ENCODE data around the gene HIVEP3.

The HIVEP3 gene

GRCh38 chr1:41615981-41616380, 302.7 kb downstream of the HIVEP3 start:
- no peak for DNase-seq (ENCODE audit: low read depth in 2 of 2)

DNA sequence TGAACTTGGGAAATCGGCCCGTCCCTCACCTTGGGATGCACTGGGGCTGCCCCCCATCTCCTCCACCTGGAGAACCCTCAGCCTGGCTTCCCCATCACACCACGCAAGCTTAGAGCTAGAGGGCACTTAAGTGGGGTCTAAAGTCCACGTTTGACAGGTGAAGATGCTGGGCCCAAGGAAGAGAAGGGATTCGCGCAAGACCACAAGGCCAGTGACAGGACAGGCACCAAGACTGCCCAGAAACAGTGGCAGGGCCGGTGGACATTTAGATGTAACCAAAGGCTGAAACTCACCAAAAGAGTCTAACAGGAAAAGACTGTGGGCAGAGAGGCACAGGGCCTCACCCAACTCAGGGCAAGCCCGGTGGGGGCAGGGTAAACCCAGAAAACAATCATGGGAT, 303.4 kb downstream of the HIVEP3 start:
- DNase-seq (ENCODE audit: low read depth in 2 of 2) = no peak

GRCh38 chr1:41614818-41615217, 303.9 kb downstream of the HIVEP3 start:
- no peak for DNase-seq (ENCODE audit: low read depth in 2 of 2)

DNA sequence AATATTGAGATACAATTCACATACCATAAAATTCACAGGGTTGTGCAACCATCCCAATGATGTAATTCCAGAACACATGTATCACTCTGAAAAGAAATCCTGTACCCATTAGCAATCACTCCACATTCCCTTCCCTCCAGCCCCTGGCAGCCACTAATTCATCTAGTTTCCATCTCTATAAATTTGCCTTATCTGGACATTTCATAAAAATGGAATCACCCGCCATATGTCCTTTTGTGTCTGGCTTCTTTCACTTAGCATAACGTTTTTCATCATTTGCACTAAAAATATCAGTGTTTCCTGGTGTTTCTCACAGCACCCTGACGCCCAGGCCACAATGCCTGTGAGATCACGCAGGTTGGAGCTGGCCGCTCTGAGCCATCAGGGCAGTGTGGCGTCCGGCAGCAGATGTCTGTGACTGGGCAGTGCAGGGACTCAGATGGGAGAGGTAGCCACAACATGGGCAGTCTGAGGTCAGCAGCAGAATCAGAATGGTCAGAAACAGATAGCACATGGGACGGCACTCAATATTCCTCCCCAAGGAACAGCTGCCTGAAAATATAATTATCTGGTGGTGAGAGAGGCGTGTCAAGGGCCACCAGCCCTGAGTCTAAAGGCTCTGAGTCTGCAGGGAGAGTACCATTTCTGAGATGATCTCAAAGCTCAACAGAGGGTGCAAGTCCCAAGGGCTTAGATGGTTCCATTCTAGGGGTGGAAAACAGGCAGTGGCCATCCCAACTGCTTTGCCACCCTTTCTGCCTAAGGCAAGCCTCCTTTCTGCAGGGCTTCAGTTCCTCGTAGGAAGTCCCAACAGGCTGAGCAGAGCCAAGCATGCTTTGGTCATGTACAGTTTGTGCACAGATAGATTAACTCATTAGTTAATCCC, 304.8 kb downstream of the HIVEP3 start:
- DNase-seq (ENCODE audit: low read depth in 2 of 2) = peak; percentile 89

DNA sequence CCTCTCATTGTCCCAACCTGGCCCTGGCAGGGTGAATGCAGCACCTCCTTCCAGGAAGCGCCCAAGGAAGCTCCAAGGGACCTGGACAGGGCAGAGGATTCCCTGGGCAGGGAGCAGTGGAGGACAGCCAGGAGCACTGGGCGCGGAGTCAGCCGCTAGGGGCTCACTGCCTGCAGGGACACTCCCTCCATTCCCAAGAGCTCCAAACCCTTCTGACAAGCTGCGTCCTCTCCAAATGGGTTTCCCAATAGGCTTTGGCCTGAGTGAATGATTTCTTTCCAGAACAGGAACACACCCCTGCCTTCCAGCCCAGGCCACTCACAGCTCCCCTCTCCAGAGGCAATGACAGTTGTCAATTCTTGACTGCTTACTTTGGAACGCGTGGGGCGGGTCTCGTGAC, 305.8 kb downstream of the HIVEP3 start:
- DNase-seq (ENCODE audit: low read depth in 2 of 2) = no peak

DNA sequence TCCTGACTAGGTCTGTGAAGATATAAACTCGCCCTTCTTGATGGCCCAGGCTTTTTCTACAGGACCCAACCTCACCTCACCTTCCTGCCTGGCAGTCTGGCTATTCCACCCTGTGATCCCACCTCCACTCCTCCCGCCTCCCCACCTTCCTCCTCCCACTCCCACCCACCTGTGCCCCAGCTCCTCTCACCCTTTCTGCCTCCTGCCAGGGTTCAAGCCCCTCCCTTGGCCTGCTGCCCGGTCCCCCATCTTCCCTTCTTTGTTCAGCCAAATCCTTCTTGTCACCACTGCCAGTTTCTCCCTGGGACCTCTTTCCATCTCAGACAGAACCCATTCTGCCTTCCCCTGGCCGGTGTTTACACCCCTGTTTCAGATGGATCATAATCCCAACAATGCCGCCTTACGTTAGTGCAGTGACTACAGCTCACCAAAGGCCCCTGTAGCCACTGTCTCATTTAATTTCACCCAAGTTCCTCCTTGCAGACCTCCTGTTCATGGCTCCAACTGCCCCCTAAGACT, 306.7 kb downstream of the HIVEP3 start:
- DNase-seq (ENCODE audit: low read depth in 2 of 2) = no peak

GRCh38 chr1:41611068-41611931, 307.4 kb downstream of the HIVEP3 start:
- DNase-seq (ENCODE audit: low read depth in 2 of 2) = no peak

- DNase-seq (ENCODE audit: low read depth in 2 of 2) = no peak
Observed at GRCh38 chr1:41610361-41610760, 308.4 kb downstream of the HIVEP3 start.

- DNase-seq (ENCODE audit: low read depth in 2 of 2) = no peak
Observed at GRCh38 chr1:41609166-41609883, 309.4 kb downstream of the HIVEP3 start.

DNA sequence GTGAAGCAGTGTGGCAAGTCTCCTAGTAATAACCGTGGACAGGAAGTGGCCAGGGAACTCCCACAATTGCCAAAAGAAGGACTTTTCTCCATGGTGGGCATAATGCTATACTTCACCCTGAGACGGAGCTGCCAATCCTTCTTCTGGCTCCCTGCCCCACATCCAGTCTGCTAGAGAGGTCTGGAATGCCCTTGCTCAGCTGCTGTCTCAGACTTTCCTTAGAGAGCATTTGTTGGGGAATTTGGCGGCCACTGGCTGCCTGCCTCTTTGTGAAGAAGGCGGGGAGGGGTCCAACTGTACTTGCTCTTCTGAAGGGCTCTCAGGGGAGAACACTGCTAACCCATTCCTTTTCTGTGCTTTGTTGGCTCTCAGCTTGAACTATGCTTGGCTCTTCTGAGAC, 310.5 kb downstream of the HIVEP3 start:
- DNase-seq (ENCODE audit: low read depth in 2 of 2) = peak; percentile 41 to 45

DNA sequence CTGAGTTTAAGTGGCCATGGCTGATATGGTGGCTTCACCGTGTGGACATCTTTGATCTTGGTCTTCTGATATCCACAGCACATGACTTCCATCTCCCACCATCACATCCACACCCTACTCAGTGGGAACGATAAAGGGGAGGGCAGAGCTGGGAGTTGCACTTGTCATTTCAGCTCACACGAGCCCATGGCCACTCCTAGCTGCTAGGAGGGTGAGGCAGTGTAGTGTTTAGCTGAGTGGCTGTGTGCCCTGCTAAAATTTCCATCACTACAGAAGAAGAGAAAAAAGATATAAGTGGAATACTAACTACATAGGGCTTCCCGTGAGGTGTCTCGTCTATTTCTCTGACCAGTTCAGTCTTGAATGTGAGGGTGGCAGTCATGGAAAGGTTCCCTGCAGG, 310.9 kb downstream of the HIVEP3 start:
- DNase-seq (ENCODE audit: low read depth in 2 of 2) = no peak

- DNase-seq (ENCODE audit: low read depth in 2 of 2) = no peak
Observed at GRCh38 chr1:41599912-41600311, 318.8 kb downstream of the HIVEP3 start.

DNA sequence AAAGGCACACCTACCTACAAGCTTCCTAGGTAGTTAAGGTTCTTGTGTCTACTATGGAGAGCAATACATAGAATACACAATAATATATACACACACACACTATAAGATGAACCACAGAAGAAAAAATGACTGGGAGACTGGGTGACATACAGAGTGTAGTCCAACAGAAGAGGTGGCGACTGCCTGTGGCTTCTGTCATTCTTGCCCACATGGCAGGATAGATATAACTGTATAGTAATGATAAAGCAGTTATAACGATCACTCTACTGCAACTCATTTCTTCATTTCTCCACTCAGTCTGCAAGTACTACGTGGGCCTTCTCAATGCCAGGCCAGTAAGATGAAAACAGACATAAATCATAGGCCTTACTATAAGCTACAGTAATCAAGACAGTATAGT, 320.4 kb downstream of the HIVEP3 start:
- DNase-seq (ENCODE audit: low read depth in 2 of 2) = no peak

- no peak for DNase-seq (ENCODE audit: low read depth in 2 of 2)
Observed at GRCh38 chr1:41592451-41593125, 326.1 kb downstream of the HIVEP3 start.

DNA sequence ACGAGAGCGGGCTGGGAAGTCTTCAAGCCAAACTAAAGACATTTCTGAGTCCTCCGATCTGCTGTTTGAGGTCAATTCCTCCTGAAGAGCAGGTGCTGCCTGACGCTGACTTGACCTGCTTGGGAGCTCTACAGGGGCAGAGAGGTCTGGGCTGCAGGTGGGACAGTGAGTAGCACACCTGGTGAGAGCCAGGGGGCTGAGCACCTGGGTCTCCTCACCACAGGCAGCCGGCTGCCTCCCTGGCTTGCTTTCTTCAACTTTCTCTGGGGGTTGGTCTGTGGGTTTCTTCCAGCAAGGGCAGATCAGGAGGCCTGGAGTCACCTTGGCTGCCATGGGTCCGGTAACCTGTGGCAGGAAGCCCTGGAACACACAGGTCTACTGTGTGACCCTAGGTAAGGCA, 326.8 kb downstream of the HIVEP3 start:
- DNase-seq (ENCODE audit: low read depth in 2 of 2) = no peak

GRCh38 chr1:41590331-41590730, 328.4 kb downstream of the HIVEP3 start:
- no peak for DNase-seq (ENCODE audit: low read depth in 2 of 2)

DNA sequence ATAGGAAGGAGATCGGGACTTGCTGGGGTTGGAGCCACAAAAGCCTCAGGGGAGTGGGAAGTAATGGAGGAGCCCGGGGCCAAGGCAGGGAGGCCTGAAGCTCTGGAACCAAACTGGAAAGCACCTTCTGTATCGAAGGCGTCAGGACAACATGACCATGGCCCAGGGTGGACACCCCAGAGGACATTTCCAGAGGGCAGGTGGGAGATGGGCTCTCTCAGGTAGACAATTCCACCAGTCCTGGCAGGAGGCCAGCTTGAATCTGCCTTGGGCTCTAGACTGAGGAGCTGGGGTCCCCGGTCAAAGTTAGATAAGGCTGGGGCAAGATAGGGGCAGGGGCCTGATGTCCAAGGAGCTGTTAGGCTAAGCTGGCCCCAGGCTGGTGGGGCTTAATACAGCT, 329.3 kb downstream of the HIVEP3 start:
- DNase-seq (ENCODE audit: low read depth in 2 of 2) = no peak

DNA sequence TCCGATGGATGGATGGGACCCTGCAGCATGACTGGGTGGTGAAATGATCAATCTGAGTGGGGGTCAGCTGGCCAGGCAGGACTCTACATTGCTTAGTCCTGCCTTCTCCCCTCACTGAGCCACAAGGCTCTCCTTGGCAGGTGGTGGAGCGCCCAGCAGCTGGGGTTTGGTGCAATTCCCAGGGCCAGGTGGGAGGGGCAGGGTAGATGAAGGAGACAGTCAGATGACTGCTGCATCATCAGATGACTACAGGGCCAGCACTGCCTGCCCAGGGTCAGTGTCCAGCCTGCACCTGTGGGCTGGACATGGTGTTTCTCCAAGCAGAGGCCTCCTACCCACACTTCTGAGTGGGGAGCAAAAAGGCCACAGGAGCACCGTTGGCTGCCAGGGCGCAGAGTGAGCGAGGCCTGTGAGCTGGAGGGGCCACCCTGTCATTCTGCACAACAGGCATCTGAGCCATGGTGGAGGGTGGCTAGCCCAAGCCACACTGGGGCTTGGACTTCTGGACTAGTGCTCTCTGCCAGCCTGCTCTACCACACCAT, 330.3 kb downstream of the HIVEP3 start:
- DNase-seq (ENCODE audit: low read depth in 2 of 2) = no peak

DNA sequence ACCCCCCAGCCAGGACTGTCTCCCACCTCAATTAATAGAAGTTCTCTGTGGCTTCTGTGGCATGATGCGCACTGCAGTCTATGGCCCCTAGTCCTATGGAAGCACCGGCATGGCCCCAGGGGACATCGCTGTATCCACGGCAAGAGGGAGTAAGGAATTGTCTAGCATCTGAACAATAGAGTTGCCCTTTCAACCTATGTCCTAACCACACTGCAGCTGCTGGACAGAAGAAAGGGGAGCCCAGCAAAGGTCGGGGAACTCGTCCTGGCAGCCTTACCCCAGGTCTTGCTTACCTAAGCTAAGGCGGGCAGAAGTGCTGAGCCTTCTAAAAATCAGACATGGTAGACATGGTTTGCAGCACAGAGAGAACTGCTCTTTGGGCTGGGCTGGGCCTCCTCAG, 330.9 kb downstream of the HIVEP3 start:
- no peak for DNase-seq (ENCODE audit: low read depth in 2 of 2)

DNA sequence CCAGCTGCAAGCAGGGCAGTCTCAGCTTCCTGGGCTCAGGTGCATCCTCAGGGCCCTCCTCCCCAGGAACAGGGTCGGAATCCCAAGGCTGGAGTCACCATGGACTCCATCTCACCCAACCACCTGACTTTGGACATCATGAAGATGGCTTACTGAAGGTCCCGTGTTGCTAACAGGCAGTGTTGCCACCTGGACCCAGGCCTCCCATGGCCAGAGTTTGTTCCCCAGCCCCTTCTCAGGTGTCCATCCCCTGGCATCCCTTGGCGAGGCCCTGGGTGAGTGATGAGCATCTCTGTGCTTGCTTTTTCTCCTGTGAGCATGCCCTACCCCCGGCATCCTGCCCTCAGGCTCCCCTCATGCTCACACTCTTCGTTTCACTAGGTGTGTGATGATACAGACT, 332.5 kb downstream of the HIVEP3 start:
- no peak for DNase-seq (ENCODE audit: low read depth in 2 of 2)

All from fibroblast of skin of left quadriceps (primary cell).